Measurements from ENCODE around the gene BTBD2. TPM values are rescaled to one million over a fixed set of nuclear protein-coding genes. Genes with fewer than 3 reads are reported as not detected.
A peak's percentile ranks its signal among the peaks of the same experiment; 100 is the strongest.

The BTBD2 gene
- total and polyA plus RNA-seq, 2 of the 13 experiments (the other 11 are each of a cell fraction or from before 2014, with no cell fraction given): 28.1 to 45.3 TPM

DNA sequence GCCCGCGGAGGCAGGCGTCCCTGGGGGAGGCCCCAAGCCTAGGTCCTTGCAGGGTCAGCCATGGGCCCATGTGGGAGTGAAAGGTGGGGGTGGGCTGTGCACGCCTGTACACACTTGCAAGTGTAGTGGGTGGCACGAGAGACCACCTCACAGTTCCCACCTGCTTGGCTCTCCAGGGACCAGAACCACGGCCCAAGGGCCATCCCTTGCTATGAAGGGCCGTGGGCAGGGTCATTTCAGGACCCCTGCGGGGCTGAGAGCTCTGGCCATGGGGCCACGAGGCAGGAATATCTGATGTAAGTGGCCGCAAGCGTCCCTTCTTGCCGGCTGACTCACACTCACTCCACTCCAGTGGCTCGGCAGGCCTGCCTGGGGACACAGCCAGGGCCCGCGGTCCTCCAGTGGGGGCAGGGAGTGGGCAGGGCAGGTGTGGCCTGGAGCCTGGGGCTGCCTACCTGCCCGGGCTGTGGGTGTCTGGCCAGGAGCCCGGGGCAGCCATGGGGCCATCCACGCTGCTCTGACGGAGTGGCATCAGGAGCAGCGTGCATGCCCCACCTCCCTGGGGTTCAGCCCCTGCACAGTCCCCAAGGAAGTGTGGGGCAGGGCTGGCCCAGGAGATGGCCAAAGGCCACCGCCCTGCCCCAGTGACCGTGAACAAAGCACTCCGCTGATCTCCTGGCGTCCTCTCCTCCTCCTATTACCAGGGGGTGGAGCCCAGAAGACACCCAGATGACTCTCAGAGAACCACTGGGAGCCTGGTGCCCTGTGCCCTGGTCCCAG lies 44.1 kb upstream of the BTBD2 start (continued):
- TF ChIP-seq KDM5B (CRISPR knock-in tag; IDR thresholded peaks at IDR 0.05; ENCODE audit: borderline replicate concordance): peak; percentile 86
- TF ChIP-seq ZNF282 (IDR thresholded peaks at IDR 0.05; ENCODE audit: partially characterized antibody): no peak
- TF ChIP-seq, protein P1, sequence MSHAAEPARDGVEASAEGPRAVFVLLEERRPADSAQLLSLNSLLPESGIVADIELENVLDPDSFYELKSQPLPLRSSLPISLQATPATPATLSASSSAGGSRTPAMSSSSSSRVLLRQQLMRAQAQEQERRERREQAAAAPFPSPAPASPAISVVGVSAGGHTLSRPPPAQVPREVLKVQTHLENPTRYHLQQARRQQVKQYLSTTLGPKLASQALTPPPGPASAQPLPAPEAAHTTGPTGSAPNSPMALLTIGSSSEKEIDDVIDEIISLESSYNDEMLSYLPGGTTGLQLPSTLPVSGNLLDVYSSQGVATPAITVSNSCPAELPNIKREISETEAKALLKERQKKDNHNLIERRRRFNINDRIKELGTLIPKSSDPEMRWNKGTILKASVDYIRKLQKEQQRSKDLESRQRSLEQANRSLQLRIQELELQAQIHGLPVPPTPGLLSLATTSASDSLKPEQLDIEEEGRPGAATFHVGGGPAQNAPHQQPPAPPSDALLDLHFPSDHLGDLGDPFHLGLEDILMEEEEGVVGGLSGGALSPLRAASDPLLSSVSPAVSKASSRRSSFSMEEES (CRISPR knock-in tag; IDR thresholded peaks at IDR 0.05): no peak
- no peak for TF ChIP-seq SIX1 (CRISPR knock-in tag; IDR thresholded peaks at IDR 0.05; ENCODE audit: borderline replicate concordance)
- TF ChIP-seq HNRNPLL (IDR thresholded peaks at IDR 0.05; ENCODE audit: low read depth, low read length, poor library complexity, severe bottlenecking): peak; percentile 66
- TF ChIP-seq ZNF776 (CRISPR knock-in tag; IDR thresholded peaks at IDR 0.05): 0 out of 2 replicates have a peak, but pooled peaks have one; percentile 78
- TF ChIP-seq CBFB (CRISPR knock-in tag; IDR thresholded peaks at IDR 0.05): 0 out of 2 replicates have a peak, but pooled peaks have one; percentile 38
- TF ChIP-seq MATR3 (CRISPR knock-in tag; IDR thresholded peaks at IDR 0.05): no peak
- TF ChIP-seq ZNF124 (CRISPR knock-in tag; IDR thresholded peaks at IDR 0.05): peak; percentile 43; the same call in 1 of the 2 replicates
- no peak for TF ChIP-seq GLI4 (CRISPR knock-in tag; IDR thresholded peaks at IDR 0.05; ENCODE audit: borderline replicate concordance)
- TF ChIP-seq, protein P2, sequence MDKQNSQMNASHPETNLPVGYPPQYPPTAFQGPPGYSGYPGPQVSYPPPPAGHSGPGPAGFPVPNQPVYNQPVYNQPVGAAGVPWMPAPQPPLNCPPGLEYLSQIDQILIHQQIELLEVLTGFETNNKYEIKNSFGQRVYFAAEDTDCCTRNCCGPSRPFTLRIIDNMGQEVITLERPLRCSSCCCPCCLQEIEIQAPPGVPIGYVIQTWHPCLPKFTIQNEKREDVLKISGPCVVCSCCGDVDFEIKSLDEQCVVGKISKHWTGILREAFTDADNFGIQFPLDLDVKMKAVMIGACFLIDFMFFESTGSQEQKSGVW (CRISPR knock-in tag; IDR thresholded peaks at IDR 0.05; ENCODE audit: borderline replicate concordance): no peak
- TF ChIP-seq, protein P3, sequence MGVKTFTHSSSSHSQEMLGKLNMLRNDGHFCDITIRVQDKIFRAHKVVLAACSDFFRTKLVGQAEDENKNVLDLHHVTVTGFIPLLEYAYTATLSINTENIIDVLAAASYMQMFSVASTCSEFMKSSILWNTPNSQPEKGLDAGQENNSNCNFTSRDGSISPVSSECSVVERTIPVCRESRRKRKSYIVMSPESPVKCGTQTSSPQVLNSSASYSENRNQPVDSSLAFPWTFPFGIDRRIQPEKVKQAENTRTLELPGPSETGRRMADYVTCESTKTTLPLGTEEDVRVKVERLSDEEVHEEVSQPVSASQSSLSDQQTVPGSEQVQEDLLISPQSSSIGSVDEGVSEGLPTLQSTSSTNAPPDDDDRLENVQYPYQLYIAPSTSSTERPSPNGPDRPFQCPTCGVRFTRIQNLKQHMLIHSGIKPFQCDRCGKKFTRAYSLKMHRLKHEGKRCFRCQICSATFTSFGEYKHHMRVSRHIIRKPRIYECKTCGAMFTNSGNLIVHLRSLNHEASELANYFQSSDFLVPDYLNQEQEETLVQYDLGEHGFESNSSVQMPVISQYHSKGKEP (CRISPR knock-in tag; IDR thresholded peaks at IDR 0.05): no peak
- no peak for TF ChIP-seq ZNF383 (CRISPR knock-in tag; IDR thresholded peaks at IDR 0.05; ENCODE audit: borderline replicate concordance)
- peak; percentile 3 to 17; a peak in 2 of 4 replicates for TF ChIP-seq EP300 (IDR thresholded peaks at IDR 0.05; ENCODE audit: low read depth in 2 of 2, low read length in 2 of 2)
- TF ChIP-seq EP300 (CRISPR knock-in tag; IDR thresholded peaks at IDR 0.05; ENCODE audit: borderline replicate concordance): peak; percentile 81
- no peak for TF ChIP-seq KLF11 (CRISPR knock-in tag; IDR thresholded peaks at IDR 0.05)
- TF ChIP-seq, protein P4, sequence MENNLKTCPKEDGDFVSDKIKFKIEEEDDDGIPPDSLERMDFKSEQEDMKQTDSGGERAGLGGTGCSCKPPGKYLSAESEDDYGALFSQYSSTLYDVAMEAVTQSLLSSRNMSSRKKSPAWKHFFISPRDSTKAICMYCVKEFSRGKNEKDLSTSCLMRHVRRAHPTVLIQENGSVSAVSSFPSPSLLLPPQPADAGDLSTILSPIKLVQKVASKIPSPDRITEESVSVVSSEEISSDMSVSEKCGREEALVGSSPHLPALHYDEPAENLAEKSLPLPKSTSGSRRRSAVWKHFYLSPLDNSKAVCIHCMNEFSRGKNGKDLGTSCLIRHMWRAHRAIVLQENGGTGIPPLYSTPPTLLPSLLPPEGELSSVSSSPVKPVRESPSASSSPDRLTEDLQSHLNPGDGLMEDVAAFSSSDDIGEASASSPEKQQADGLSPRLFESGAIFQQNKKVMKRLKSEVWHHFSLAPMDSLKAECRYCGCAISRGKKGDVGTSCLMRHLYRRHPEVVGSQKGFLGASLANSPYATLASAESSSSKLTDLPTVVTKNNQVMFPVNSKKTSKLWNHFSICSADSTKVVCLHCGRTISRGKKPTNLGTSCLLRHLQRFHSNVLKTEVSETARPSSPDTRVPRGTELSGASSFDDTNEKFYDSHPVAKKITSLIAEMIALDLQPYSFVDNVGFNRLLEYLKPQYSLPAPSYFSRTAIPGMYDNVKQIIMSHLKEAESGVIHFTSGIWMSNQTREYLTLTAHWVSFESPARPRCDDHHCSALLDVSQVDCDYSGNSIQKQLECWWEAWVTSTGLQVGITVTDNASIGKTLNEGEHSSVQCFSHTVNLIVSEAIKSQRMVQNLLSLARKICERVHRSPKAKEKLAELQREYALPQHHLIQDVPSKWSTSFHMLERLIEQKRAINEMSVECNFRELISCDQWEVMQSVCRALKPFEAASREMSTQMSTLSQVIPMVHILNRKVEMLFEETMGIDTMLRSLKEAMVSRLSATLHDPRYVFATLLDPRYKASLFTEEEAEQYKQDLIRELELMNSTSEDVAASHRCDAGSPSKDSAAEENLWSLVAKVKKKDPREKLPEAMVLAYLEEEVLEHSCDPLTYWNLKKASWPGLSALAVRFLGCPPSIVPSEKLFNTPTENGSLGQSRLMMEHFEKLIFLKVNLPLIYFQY (CRISPR knock-in tag; IDR thresholded peaks at IDR 0.05; ENCODE audit: borderline replicate concordance): peak; percentile 48; the same call in 1 of the 2 replicates
- no peak for TF ChIP-seq JDP2 (CRISPR knock-in tag; IDR thresholded peaks at IDR 0.05; ENCODE audit: borderline replicate concordance)
- TF ChIP-seq TGIF2 (CRISPR knock-in tag; IDR thresholded peaks at IDR 0.05): peak; percentile 70; the same call in 1 of the 2 replicates
- no peak for TF ChIP-seq ZBTB8A (CRISPR knock-in tag; IDR thresholded peaks at IDR 0.05; ENCODE audit: borderline replicate concordance, low read depth)
- TF ChIP-seq NKX3-1 (CRISPR knock-in tag; IDR thresholded peaks at IDR 0.05): 0 out of 2 replicates have a peak, but pooled peaks have one; percentile 58

Data from HepG2 (cell line).